NCI-H187 treated with DMSO at 0.1 percent for 48 hours (cell line): ENCODE data around the gene PPP1R12C.
"Not testable (repeated sequence)": the region's sequence is repeated elsewhere in the genome, so short reads cannot be mapped to it uniquely, and the experiment has no call there.

Source experiments
- DNase-seq: peaks from one replicate; lab custom pipeline; 2025; lab: John Stamatoyannopoulos, UW

PPP1R12C gene

DNA sequence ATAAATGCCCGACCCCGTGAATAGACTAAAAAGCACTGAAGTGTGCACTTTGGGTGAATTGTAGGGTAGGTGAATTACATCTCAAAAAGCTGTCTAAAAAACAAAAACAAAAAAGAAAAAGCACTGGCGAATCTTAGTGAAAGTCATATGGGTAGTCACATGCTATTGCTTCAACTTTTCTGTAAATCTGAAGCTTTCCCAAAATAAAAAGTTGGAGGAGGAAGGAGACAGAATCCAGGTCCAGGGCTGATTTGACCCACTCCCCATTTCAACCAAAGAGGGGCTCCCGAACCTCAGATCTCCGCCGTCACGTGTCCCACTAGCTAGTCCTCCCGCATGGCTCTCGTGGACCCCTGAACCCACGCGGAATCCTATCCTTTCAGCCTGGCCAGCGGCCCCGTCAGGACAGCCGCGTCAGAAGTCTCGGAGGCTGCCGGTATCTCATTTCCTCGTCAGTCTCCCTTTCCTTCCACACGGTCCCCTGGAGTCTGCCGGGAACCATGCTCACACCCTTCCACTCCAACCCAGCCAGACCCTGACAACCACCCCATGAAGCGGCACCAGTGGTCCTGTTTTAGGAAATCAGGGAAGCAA is 6.1 kb downstream of the PPP1R12C start:
- no peak for DNase-seq

DNA sequence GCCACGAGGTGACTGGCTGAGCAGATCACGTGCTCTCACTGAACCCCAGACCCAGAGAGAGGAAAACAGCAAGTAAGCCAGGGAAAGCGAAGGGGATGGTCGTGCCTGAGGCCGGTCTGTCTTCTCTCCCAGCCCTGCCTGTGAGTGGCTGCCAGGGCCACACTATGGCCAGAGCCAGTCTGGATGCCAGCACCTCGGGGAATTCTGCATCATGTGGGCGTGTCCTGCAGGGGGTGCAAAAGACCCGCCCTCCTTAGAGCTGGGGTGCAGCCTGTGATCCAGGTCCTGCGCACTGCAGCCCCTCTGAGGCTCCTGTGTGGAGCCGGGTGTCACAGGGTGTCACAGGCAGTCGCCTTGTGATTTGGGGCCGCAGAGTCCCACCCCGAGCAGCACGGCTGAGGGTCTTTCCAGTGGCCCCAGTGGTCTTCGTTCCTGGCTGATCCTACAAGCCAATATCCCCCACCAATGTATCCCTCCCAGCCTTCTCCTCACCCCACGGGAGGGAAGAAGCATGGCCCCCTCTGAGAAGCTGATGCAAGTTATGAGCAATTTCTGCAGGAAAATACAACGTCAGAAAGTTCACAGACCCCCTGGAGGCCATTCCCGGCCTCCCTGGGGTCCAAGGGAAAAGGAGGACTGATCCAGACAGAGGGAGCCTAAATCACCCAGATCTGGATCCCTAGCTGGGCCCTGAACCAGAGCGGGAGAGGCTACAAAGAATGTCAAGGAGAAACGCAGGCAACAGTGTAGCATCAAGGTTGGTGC is 7.7 kb downstream of the PPP1R12C start:
- no peak for DNase-seq

DNA sequence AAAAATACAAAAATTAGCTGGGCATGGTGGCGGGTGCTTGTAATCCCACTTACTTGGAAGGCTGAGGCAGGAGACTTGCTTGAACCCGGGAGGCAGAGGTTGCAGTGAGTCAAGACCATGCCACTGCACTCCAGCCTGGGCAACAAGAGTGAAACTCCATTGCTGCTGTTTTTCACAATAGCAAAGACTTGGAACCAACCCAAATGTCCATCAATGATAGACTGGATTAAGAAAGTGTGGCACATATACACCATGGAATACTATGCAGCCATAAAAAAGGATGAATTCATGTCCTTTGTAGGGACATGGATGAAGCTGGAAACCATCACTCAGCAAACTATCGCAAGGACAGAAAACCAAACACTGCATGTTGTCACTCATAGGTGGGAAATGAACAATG is 10.2 kb downstream of the PPP1R12C start:
- DNase-seq: not testable (repeated sequence)

DNA sequence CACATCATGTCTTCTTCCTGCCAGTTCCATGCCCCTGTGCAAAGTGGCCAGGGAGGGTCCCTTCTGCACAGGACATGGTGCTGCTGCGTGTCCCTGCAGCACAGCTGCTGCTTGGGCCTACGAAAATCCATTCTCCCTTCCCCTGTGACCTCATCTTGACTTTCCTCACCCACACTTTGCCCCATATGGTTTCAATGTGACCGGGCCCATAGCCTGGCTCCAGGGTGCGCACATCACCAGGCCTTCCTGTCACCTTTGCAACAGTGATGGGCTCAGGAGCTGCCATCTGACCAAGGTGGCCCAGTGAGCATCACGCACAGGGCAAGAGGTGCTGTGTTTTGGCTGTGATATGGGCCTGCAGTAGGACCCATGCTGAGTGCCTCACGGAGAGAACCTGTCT is 10.8 kb downstream of the PPP1R12C start:
- no peak for DNase-seq

DNA sequence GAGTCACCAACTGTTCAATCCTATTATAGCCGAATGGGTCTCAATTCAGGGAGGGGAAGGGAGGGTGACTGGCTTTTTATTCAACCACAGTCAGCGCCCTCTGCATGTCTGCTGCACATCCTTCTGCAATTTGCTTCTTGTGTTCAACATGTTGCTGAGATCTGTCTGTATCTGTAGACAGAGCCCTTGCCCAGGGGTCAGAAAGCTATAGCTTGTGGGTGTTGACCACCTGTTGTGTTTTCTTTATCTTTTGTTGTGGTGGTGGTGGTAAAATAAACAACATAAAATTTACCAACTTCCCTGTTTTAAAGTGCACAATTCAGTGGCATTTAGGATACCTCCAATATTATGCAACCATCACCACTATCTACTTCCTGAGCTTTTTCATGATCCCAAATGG is 12.2 kb downstream of the PPP1R12C start:
- no peak for DNase-seq

DNA sequence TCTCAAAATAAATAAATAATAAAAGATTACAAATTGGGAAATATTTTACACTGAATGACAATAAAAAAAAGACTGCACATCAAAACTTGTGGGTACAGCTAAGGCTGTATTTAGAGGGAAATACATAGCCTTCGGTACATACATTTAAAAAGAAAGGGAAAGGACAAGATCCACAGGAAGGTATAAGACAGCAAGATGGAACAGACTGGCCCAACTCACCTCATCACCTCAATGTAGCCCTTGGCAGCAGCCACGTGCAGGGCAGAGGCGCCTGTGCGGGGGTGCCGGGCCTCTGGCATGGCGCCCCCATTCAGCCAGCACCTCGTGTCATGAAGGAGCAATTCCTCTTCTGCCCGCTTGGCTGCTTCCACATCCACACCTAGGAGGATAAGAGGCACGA is 14.2 kb downstream of the PPP1R12C start:
- no peak for DNase-seq

DNA sequence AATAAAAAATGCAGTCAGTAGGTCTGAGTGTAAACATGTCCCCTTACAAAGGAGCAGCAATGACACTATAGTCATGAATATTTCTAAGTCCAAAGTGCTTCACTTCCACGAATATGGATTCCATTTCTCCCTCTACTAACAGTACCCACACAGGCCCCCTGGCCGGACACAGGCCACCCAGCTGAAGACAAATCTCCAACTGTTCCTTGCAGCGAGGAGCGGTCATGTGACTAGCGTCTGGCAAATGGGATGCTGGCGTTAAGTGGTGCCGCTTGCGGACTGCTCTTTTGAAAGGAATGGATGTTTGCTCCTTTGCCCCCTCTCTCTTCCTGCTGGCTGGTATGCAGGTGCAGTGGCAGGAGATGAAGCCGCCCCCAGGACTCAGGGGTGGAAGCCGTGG is 16.2 kb downstream of the PPP1R12C start:
- DNase-seq: no peak

DNA sequence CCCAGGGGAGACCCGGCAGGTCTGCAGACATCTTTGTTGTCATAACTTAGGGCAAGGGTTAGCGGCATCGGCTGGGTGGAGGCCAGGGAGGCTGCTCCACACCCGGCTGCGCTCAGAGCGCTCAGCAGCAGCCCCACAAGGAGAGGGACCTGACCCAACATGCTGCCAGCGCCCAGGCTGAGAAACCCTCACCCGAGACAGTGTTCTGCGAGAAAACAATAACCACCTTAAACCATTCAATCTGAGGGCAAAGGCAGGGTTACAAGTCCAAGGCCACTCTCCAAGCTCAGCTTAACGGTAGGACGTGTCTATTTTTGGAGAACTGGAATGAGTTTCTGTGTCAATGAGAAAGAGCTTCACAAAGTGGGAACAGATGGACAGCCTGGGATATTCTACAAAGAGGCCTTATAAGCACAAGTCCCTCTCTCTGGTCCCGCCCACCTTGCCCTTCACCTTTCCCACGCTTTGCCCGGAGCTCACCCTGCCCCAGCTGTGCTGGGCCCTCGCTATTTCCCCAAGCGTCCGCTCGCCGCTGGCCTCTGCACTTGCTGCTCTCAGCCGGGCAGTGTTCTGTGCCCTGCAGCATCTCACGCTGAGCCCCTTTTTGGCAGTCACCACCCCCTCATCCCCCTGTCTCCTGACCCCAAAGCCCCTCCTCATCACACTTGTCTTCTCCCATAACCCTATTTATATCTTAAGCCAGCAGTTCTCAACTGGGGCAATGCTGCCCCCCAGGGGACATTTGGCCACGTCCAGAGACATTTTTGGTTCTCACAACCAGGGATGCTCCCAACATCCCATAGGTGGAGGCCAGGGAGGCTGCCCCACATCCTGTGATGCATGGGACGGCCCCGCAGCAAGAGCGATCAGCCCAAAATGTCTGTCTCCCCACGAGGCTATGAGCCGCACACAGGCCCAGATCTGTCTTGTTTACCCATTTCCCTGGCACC is 17.6 kb downstream of the PPP1R12C start:
- DNase-seq: no peak

DNA sequence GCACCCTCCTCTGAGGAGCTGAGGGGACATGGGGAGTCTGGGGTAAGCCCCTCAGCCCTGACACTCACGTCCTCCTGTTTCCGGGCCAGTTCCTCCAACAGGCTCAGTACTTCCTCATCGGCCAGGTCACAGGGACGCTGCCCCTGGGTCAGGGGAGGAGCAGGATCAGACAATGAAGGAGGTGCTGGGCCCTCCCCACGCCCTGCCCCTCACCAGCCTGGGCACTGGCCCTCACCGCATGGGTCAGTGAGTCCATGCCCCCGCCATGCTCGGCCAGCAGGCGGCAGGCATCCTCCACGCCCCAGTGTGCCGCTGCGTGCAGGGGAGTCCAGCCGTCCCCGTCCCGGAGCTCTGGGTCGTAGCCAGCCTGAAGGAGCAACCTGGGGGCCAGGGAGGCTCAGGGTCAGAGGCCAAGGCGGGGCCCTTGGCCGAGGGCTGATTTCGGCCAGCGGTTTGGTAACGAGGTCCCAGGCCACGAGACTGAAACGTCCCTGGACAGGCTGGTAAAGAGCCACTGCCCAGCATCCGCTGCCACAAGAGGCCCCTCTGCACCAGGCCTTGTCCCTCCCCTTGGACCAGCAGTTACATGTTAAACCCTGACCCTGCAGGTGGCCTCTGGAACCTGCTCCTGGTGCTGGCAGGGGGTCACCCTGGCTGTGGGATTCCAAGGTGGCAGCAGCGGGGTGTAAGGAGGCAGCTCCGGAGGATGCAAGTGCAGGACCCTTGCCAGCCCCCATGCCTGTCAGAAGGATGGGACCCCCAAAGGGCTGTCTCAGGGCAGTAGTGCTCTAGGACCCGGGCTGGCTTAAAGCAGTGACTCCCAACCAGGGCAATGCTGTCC is 18.5 kb downstream of the PPP1R12C start:
- DNase-seq: no peak

DNA sequence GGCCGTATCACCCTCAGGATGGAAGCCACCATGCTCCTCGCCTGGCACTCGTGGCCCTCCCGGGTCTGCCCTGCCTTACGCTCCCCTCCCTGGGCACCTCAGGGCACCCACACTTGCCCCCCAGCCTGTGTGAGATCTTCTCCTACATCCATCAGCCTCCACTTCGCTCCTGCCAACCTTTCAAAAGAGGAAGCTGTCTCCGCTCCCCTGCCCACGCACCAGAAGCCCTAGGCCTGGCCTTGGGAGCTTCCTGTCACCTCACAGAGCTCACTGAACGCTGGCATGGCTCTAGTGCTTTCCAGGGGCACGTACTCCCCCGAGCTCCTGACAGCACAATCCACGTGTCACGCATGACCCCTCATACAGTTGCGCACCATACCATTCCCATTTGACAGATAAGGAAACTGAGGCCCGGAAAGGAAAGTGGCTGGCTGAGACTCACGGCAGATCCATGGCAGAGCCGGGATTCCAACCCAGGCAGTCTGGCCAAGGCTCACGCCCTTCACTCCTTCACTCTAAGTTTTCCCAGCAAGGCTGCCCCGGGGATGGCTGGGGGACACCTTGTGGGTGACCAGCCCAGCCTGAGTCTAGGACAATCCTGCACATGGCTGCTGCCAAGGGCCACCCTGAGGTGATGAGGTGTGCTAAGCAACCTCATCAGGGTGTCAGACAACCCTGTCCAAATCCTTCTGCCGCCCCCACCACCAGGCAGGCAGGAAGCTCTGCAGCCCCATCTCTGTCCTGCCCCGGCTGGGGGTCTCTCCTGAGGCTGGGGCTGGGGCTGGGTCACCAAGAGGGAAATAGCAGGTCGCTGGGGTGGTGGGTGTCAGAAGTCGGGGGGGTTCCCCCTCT is 19.3 kb downstream of the PPP1R12C start:
- no peak for DNase-seq

DNA sequence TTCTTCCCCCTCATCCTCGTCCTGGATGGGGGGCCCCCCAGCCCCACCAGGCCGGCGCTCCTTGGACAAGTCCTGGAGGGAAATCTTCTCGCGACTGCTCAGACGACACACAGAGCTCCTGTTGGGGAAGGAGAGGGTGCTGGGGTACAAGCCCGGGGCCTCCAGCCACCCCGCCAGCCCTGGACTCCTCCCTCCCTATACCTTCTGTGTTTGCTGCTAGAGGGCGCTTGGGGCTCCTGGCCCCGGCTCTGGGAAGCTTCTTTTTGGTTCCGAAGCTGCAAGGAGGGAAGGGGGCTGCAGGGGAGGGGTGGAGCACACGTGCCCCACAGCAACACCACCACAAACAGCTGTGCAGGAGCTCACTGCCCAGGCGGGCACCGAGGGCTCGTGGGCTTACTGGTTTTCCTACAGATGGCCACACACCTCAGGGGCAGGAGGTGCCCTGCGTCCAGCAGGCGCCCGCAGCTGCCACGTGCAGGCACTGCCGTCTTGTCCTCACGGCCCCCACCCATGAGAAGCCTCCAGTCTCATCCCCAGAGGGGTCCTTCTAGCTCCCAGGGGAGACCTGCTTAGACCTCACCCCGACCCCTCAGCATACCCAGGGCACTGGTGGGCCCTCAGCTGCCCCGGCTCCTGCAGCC is 21.3 kb downstream of the PPP1R12C start:
- no peak for DNase-seq

DNA sequence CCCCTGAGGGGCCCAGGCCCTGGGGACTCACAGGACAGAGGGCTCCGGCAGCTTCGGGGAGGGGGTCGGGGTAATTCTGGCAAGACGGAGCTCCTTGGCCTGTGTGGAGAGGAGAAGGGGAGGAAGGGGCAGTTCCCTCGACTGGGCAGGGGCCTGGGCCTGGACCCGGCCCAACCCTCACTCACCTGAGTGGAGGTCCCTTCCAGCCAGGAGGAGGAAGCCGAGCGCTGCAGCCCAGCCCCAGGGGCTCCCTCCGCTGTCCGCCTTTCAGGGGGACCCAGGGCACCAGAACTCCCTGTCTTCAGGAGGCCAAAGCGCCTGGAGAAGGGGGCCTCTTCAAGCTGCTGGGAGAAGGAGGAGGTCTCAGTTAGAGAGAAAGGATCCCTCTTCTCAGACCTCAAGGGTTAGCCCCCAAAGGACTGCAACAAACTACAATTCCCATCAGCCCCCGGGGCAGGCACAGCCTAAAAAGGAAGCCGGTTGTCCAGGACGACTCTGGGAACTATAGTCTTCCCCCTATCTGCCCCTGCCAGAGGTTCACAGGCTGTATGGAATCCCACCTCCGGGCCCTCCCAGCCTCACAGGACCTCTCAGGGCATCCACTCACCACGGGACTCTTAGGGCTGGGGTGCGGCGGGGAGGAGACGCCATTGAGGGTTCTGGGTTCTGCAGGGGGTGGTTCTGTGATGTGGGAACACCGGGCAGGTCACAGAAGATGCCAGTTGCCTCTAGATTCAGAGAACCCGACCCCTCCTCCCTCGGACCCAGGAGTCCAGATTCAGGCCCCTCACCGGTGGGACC is 22.0 kb downstream of the PPP1R12C start:
- no peak for DNase-seq

DNA sequence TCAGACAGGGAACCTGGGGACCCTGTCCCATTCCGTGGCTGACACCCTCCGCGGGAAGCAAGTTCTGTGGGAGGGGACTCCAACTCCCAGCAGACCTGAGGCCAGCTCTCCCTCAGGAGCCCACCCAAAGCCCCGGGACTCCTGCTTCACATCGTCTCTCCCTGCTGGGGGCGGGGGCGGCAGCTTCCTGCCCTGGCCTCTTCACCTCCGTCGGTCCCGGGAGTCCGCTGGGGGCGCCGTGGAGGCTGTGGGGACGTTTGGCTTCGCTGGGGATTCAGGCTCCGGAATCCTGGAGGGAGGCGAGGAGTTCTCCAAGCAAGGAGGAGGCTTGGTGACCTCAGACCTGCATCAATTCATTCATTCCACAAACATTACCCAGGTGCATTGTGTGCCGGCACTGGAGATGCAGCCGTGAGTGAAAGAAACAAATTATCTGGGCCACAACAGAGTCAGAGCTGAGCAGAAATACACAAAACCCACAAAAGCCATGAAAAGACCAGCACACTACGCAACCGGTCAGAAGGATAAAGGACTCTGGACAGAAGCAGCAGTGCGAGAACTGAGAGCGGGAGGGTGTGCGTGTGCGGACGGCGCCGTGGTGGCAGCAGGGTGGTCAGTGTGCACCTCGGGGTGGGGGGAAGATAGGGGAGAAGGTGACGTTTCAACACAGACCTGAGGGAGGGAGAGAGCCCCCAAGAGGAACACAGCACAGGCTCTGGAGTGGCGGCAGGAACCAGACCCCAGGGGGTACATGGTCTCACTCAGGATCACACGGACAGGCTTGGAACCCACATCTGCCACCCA is 22.8 kb downstream of the PPP1R12C start:
- no peak for DNase-seq

DNA sequence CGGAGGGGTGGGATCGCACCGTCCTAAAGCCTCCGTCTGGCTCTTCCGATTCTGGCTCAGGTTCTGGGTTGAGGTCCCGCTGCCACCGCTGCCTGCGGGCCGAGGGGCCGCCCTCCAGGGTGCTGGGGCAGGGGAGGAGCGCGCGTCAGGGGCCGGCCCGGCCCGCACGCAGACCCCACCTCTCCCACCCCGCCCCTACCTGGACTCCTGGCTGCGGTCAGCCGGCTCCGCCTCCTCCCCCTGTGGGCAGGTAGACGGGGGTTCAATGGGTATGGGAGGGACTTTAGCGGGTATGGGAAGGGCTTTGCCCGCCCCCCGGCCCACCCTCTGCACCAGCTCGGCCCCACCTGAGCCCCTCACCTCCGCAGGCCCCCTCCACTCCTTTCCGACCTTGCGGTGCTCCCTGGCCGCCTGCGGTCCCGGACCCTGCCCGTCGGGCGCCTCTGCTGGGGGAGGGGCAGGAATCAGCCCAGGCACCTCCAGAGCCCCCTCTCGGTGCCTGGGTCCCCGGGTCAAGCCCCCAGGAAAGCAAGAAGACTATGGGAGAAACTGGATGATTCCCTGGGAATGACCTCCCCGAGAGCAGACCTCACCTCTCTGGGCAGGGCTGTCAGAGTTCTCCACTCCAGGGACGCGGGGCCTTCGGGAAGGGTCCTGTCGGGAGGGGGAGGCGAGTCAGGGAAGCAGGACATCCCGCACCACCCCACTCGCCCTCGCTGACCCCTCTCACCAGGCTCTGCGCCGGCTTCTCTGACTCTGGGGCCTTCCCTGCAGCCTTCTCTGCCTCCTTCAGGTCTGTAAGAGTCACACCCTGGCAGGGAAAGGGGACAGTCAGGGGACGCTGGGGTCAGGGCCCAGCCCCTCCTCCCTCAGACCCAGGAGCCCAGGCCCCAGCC is 24.8 kb downstream of the PPP1R12C start:
- no peak for DNase-seq

DNA sequence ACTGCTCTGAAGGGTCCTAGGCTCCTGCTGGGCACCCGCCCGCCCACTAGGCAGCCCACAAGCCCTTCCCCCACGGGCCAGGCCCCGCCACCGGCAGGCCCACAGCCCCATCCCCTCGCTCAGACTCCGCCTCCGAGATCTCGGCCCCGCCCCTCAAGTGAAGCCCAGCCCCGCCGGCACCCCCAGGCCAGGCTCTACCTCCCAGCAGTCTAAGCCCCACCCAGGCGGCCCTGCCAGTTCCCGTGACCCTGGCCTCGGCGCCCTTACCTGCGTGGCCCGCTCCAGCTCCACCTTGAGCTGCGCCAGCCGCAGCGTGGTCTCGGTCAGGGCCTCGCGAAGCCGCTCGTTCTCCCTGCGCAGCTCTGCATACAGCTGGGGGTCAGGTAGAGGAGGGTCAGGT is 25.5 kb downstream of the PPP1R12C start:
- DNase-seq: no peak

DNA sequence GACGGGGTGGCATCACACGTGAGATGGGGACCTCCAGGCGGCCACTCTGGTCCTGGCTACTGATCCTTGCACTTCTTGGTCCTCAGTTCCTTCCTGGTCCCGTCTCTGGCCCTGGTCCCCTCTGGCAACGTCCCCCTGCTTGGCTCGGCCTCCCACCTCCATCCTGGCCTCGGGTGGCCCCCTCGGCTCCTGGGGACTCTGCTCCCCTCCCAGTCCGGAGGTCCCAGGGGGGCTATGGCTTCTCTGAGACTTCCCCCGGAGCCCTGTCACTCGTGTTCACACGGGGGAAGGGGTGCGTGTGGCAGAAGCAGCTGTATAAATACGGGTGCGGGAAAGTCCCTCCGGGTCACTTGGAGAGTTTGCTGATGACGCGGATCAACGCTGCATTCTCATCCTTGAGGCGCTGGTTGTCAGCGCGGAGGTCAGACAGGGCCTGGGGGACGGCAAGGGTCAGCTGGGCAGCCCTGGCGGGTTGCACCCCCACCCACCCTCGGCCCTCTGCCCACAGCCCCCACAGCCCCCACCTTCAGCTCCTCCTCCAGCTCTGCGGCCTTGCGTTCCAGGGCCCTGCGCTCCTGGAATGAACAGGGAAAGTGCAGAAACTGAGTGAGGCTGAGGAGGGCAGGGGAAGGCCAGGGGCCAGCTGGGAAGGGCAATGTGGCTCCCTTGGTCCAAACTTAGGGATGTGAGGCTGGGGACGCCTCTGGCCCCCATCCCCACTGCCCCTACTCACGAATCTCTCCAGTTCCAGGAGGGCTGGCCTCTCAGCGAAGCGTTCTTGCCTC is 26.1 kb downstream of the PPP1R12C start:
- DNase-seq: no peak

DNA sequence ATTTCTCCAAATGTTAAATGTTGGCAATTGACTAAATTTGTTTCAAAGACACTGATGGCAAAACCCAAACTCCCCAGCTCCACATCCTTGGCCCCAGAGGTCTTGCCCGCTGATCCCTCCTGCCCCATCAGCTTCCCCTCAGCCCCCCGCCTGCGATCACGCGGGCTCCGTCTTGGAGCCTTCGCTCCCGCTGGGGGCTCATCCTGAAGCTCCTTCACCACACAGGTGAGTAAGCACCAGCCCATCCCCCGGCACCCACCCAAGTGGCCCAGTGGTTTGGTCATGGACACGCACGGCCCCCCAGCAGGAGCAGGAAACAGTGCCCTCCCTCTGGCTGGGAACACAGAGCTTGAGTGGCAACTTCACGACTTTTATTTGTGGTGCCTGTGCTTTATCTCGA is 26.9 kb downstream of the PPP1R12C start:
- no peak for DNase-seq
